Right lobe of liver (tissue), 6 donors: Measurements from ENCODE around the gene CCDC50. TPM values are rescaled to one million over a fixed set of nuclear protein-coding genes. Genes with fewer than 3 reads are reported as not detected.

ENCODE experiments used
- ATAC-seq, 4 donors: fragments of 200-7000 bp; cut with Tn5 transposase; one replicate each; pipeline ENCODE4 v1.9.1; 2020; ENCODE audit warnings: mild to moderate bottlenecking in 4 of 4, moderate library complexity in 4 of 4
- DNase-seq, 3 donors: peaks; one replicate each; pipeline ENCODE4 v3.0.0-alpha.2; 2020
- H3K27ac ChIP-seq, 3 donors: fragments of 200-600 bp; one replicate each; pipeline ENCODE4 v1.8.0; 2022
- H3K27me3 ChIP-seq, 2 donors: fragments of 200-600 bp; one replicate each; pipeline ENCODE4 v1.8.0; 2022
- H3K36me3 ChIP-seq, 4 donors: fragments of 200-600 bp; sonication (generic) in 1 of 4; one replicate each; pipeline versions ENCODE4 v1.5.1 to v1.8.0; 2017 to 2022; ENCODE audit warnings: control low read depth in 1 of 4
- H3K4me1 ChIP-seq, 4 donors: fragments of 200-600 bp; sonication (generic) in 1 of 4; one replicate each; pipeline versions ENCODE4 v1.5.1 to v1.8.0; 2017 to 2022; ENCODE audit warnings: control low read depth in 1 of 4
- H3K4me3 ChIP-seq, 3 donors: fragments of 200-600 bp; one replicate each; pipeline ENCODE4 v1.8.0; 2022
- H3K9me3 ChIP-seq, 4 donors: fragments of 200-600 bp; sonication (generic) in 1 of 4; one replicate each; pipeline versions ENCODE4 v1.5.1 to v1.8.0; 2017 to 2022; ENCODE audit warnings: control low read depth in 1 of 4
- POLR2A ChIP-seq: fragments of 450-650 bp; IDR thresholded peaks from one replicate; pipeline ENCODE4 v1.6.1; 2017; ENCODE audit warnings: antibody characterized with exemption, mild to moderate bottlenecking
- WGBS: methylation state at CpG from one replicate; pipeline ENCODE4 v1.1.6; 2018; ENCODE audit warnings: low coverage, low lambda C conversion rate; ENCODE audit not compliant: insufficient coverage; ENCODE audit errors: missing lambda C conversion rate; 5-methylcytosine and 5-hydroxymethylcytosine counted together
- intact Hi-C, 2 donors: fragments of 100-400 bp; cut with DNase I; formaldehyde crosslinking; loops; one replicate each; pipeline versions ENCODE4 v1.11.2 to v1.14.1; 2022
- total RNA-seq, 6 experiments: library from RNA; depleted of rRNA in 2 of 6; stranded (reverse); fragments of >200 nt in 2 of 6; fragmentation: NEBNext Ultra II Directional in 3 of 6; extraction: Animal tissue kit (Norgen Biotek cat#: 25700) in 3 of 6; gene quantifications; one replicate each; pipeline versions ENCODE4 v1.1.0 to v1.2.4, GENCODE V29; 2016 to 2023
- TF ChIP-seq, protein P1 (sequence below), 4 donors: fragments of 200-600 bp in 3 of 4; fragments of 450-650 bp in 1 of 4; IDR thresholded peaks; one replicate each; pipeline versions ENCODE4 v1.5.1 to v1.8.0; 2016 to 2022; ENCODE audit warnings: antibody characterized with exemption in 4 of 4, mild to moderate bottlenecking in 2 of 4
- donor health status: DM: no; HTN: yes; CAD: no.
- donor health status: DM: no; HTN: no; CAD: no.
- donor health status: DM: no; HTN: no; CAD: no.
- donor health status: DM: no; HTN: yes; CAD: no.
- donor health status: DM: no; HTN: yes; CAD: no.

Gene CCDC50
- total RNA-seq, 6 experiments from 2014 or later = 36.1 to 96.3 (median 65.1) TPM

- Histone ChIP-seq H3K27me3 (no peaks in the 10 kb centered on the region), H3K27ac (no peak overlapping the region), H3K4me1 (no peaks in the 10 kb centered on the region), H3K36me3 (peaks cover 0 to 35% (median 9%) of the 10 kb centered on the region in 4 donors), H3K9me3 (no peaks in the 10 kb centered on the region), H3K4me3 (no peak overlapping the region)
- no peak for ATAC-seq
- 91% methylated on average over 7 of the region's 7 CpGs for WGBS
- TF ChIP-seq, protein P1, sequence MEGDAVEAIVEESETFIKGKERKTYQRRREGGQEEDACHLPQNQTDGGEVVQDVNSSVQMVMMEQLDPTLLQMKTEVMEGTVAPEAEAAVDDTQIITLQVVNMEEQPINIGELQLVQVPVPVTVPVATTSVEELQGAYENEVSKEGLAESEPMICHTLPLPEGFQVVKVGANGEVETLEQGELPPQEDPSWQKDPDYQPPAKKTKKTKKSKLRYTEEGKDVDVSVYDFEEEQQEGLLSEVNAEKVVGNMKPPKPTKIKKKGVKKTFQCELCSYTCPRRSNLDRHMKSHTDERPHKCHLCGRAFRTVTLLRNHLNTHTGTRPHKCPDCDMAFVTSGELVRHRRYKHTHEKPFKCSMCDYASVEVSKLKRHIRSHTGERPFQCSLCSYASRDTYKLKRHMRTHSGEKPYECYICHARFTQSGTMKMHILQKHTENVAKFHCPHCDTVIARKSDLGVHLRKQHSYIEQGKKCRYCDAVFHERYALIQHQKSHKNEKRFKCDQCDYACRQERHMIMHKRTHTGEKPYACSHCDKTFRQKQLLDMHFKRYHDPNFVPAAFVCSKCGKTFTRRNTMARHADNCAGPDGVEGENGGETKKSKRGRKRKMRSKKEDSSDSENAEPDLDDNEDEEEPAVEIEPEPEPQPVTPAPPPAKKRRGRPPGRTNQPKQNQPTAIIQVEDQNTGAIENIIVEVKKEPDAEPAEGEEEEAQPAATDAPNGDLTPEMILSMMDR (IDR thresholded peaks at IDR 0.05) = no peak
- no peak for TF ChIP-seq POLR2A
- intact Hi-C loops = no loop called here
- no peak for DNase-seq
These were observed 52.1 kb downstream of the CCDC50 start for GRCh38 chr3:191381303-191381702.

GRCh38 chr3:191382661-191383060, 53.5 kb downstream of the CCDC50 start:
- no peak overlapping the region for H3K4me3 ChIP-seq
- TF ChIP-seq, protein P1 (IDR thresholded peaks at IDR 0.05) = no peak
- TF ChIP-seq POLR2A = no peak
- H3K9me3 ChIP-seq = no peaks in the 10 kb centered on the region
- DNase-seq (no peak), ATAC-seq (no peak)
- 63% methylated on average over 1 of the region's 1 CpG for WGBS
- H3K4me1 ChIP-seq = no peaks in the 10 kb centered on the region
- no peak overlapping the region for H3K27ac ChIP-seq
- peaks cover 0 to 39% (median 9%) of the 10 kb centered on the region in 4 donors for H3K36me3 ChIP-seq
- no peaks in the 10 kb centered on the region for H3K27me3 ChIP-seq
- intact Hi-C loops = no loop called here

DNA sequence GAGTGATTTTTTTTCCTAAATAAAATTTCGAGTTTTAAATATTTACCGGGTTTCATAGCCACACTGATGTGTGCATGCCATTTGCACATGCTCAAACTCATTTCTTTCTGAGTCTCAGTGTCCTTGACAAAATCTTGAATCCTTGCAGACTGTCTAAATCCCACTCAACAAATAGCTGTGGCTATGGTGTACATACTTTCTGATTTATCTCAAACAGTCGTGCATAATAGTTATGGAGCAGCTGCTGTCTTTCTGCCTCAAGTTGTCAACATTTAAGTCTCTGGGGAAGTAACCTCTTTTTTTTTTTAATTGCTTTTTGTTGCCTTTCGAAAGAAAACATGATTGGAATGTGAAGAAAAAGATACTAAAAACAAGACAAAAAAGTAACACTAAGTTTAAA, 53.9 kb downstream of the CCDC50 start:
- H3K27me3 ChIP-seq = no peaks in the 10 kb centered on the region
- H3K4me3 ChIP-seq = no peak overlapping the region
- intact Hi-C loops = no loop called here
- no peak overlapping the region for H3K27ac ChIP-seq
- peaks cover 0 to 39% (median 9%) of the 10 kb centered on the region in 4 donors for H3K36me3 ChIP-seq
- no peak for DNase-seq
- H3K9me3 ChIP-seq = no peaks in the 10 kb centered on the region
- WGBS = 67% methylated on average over 4 of the region's 4 CpGs
- H3K4me1 ChIP-seq = no peaks in the 10 kb centered on the region
- TF ChIP-seq, protein P1 (IDR thresholded peaks at IDR 0.05) = no peak
- TF ChIP-seq POLR2A = no peak
- ATAC-seq = no peak

GRCh38 chr3:191385101-191385500, 55.9 kb downstream of the CCDC50 start:
- no peak overlapping the region for H3K4me3 ChIP-seq
- TF ChIP-seq POLR2A = no peak
- TF ChIP-seq, protein P1 (IDR thresholded peaks at IDR 0.05) = no peak
- WGBS = 71% methylated on average over 3 of the region's 3 CpGs
- no peak overlapping the region for H3K27ac ChIP-seq
- ATAC-seq (no peak), DNase-seq (no peak)
- intact Hi-C loops = no loop called here
- H3K4me1 ChIP-seq = no peaks in the 10 kb centered on the region
- no peaks in the 10 kb centered on the region for H3K9me3 ChIP-seq
- no peaks in the 10 kb centered on the region for H3K27me3 ChIP-seq
- H3K36me3 ChIP-seq = peaks cover 0 to 43% (median 10%) of the 10 kb centered on the region in 4 donors
